ENCODE measurements around the gene MLC1. TPM values are rescaled to one million over a fixed set of nuclear protein-coding genes. Genes with fewer than 3 reads are reported as not detected.

Gene MLC1
- total and polyA plus RNA-seq, 2 of the 4 experiments (the other 2 are of a cell fraction) = 0.10 TPM; not detected in 1

GRCh38 chr22:50084614-50085021 lies 608 bp downstream of the MLC1 start:
- H2AK9ac ChIP-seq (replicated peaks; ENCODE audit: low read depth, low read length, poor library complexity) = no peak overlapping the region
- intact Hi-C loops (cut with micrococcal nuclease) (loop anchor here (5.0 kb wide), 1 partner anchor 58 kb away; no protein-coding TSS in a partner anchor), dilution Hi-C loops (cut with HindIII; ENCODE audit: low sequenced_read_pairs, unreplicated experiment) (no loop called here), in situ Hi-C loops (cut with MboI; ENCODE audit: low sequenced_read_pairs) (no loop called here)
- DNase-seq (no peak), ATAC-seq (ENCODE audit: low read depth) (no peak)
- H3K4me1 ChIP-seq (ENCODE audit: control insufficient read depth, insufficient read depth, low read length) = peaks cover 9% of the 10 kb centered on the region; the same call in 1 of the 2 replicates
- H3K4me3 ChIP-seq (ENCODE audit: insufficient read depth, low read depth, low read length) = no peak overlapping the region
- ChIA-PET CTCF (no interaction called here), POLR2A (ENCODE audit: unreplicated experiment) (no interaction called here)
- H2AFZ ChIP-seq (replicated peaks; ENCODE audit: low read length, poor library complexity) = no peak overlapping the region
- H3K9me1 ChIP-seq (ENCODE audit: insufficient read depth, low read length) = peaks cover 6% of the 10 kb centered on the region; the same call in 1 of the 2 replicates
- H3K9ac ChIP-seq (ENCODE audit: low read depth, low read length) = no peak overlapping the region
- no peak overlapping the region for H3K14ac ChIP-seq (replicated peaks; ENCODE audit: low read depth, low read length)
- no peak overlapping the region for H3K4ac ChIP-seq (ENCODE audit: low read depth, low read length)
- no peaks in the 10 kb centered on the region for H3K79me1 ChIP-seq (ENCODE audit: low read depth in 1 of 2, low read length in 2 of 2)
- 85% methylated on average over 10 of the region's 16 CpGs; no CpG with 5 or more reads in 1 of the 2 experiments for WGBS, 2 experiments (ENCODE audit: extremely low coverage in 2 of 2, insufficient read length in 1 of 2)
- no peak overlapping the region for H3K4me2 ChIP-seq (ENCODE audit: low read depth, low read length)
- no peak overlapping the region for H3K23ac ChIP-seq (ENCODE audit: low read depth, low read length)
- peaks cover 7% of the 10 kb centered on the region for H3K9me3 ChIP-seq (ENCODE audit: control insufficient read depth, insufficient read depth, low read length)
- no peak overlapping the region for H2BK20ac ChIP-seq (ENCODE audit: low read depth, low read length)
- no TSS peak for BruUV-seq (replicated peaks)
- H2AK5ac ChIP-seq (ENCODE audit: low read depth, low read length) = no peak overlapping the region
- H2BK5ac ChIP-seq (ENCODE audit: low read depth, low read length, poor library complexity, severe bottlenecking) = no peak overlapping the region
- H4K8ac ChIP-seq (ENCODE audit: low read depth in 2 of 2, low read length in 2 of 2) = no peak overlapping the region
- H3K18ac ChIP-seq (ENCODE audit: low read depth, low read length) = no peak overlapping the region; the same call in 1 of the 2 replicates
- H3K56ac ChIP-seq (ENCODE audit: extremely low read depth, insufficient read depth, low read length) = no peak overlapping the region
- H2BK120ac ChIP-seq (ENCODE audit: low read depth, low read length) = no peak overlapping the region
- no peak overlapping the region; the same call in 2 of the 3 replicates for H2BK15ac ChIP-seq (ENCODE audit: low read depth, low read length)
- H3K27ac ChIP-seq (ENCODE audit: insufficient read depth, low read length) = no peak overlapping the region
- H3K36me3 ChIP-seq (ENCODE audit: control insufficient read depth, insufficient read depth, low read length) = no peaks in the 10 kb centered on the region
- H4K20me1 ChIP-seq (ENCODE audit: insufficient read depth, low read length) = no peaks in the 10 kb centered on the region
- no peak overlapping the region; the same call in 1 of the 2 replicates for H4K5ac ChIP-seq (ENCODE audit: low read depth, low read length)
- no peak overlapping the region for H4K91ac ChIP-seq (ENCODE audit: insufficient read depth, low read depth, low read length)
- no peaks in the 10 kb centered on the region for H3K27me3 ChIP-seq (ENCODE audit: control insufficient read depth, insufficient read depth, low read length)
- TF ChIP-seq BHLHE40 (IDR thresholded peaks at IDR 0.05; ENCODE audit: low read depth, low read length) (no peak), RAD21 (IDR thresholded peaks at IDR 0.05; ENCODE audit: low read length) (no peak), ELK1 (IDR thresholded peaks at IDR 0.05; ENCODE audit: borderline replicate concordance, low read depth, low read length) (no peak), SMC3 (IDR thresholded peaks at IDR 0.05; ENCODE audit: low read depth, low read length) (no peak), RFX5 (IDR thresholded peaks at IDR 0.05; ENCODE audit: low read depth, low read length) (no peak), USF2 (IDR thresholded peaks at IDR 0.05; ENCODE audit: low read depth, low read length) (no peak), NFE2L2 (IDR thresholded peaks at IDR 0.05; ENCODE audit: low read depth, low read length) (no peak), FOS (IDR thresholded peaks at IDR 0.05; ENCODE audit: low read depth, low read length) (no peak)
